ENCODE data around the gene OR4N2.
"Not testable (repeated sequence)": the region's sequence is repeated elsewhere in the genome, so short reads cannot be mapped to it uniquely, and the experiment has no call there.

OR4N2 gene

GRCh38 chr14:19803470-19803869 lies at the start of gene OR4N2:
TSS of gene OR4N2 (plus strand) at chr14:19803770. CDS start at chr14:19827449, 23,679 bp downstream.
- DNase-seq (ENCODE audit: low read depth in 2 of 2) = not testable (repeated sequence)

- DNase-seq (ENCODE audit: low read depth in 2 of 2) = no peak
These were observed 49.4 kb upstream of the OR4N2 start for GRCh38 chr14:19754172-19754571.

- DNase-seq (ENCODE audit: low read depth in 2 of 2) = not testable (repeated sequence)
These were observed 32.1 kb upstream of the OR4N2 start for GRCh38 chr14:19771491-19771890.

- DNase-seq (ENCODE audit: low read depth in 2 of 2) = no peak
These were observed 31.6 kb upstream of the OR4N2 start for GRCh38 chr14:19771895-19772430.

- DNase-seq (ENCODE audit: low read depth in 2 of 2) = not testable (repeated sequence)
These were observed 31.1 kb upstream of the OR4N2 start for GRCh38 chr14:19772454-19772853.

- not testable (repeated sequence) for DNase-seq (ENCODE audit: low read depth in 2 of 2)
These were observed 30.4 kb upstream of the OR4N2 start, which contains the start of gene OR4M1 for GRCh38 chr14:19773204-19773603. TSS of gene OR4M1 (plus strand) at chr14:19773504. CDS start at chr14:19780323, 6,819 bp downstream.

- no peak for DNase-seq (ENCODE audit: low read depth in 2 of 2)
These were observed 28.0 kb upstream of the OR4N2 start for GRCh38 chr14:19775587-19775986.

- not testable (repeated sequence) for DNase-seq (ENCODE audit: low read depth in 2 of 2)
These were observed 17.7 kb upstream of the OR4N2 start for GRCh38 chr14:19785848-19786247.

GRCh38 chr14:19787318-19787717 lies 16.3 kb upstream of the OR4N2 start:
- not testable (repeated sequence) for DNase-seq (ENCODE audit: low read depth in 2 of 2)

GRCh38 chr14:19788150-19788549 lies 15.4 kb upstream of the OR4N2 start:
- DNase-seq (ENCODE audit: low read depth in 2 of 2) = not testable (repeated sequence)

GRCh38 chr14:19796520-19797108 lies 7.0 kb upstream of the OR4N2 start:
- not testable (repeated sequence) for DNase-seq (ENCODE audit: low read depth in 2 of 2)

- no peak for DNase-seq (ENCODE audit: low read depth in 2 of 2)
These were observed 3.7 kb upstream of the OR4N2 start for GRCh38 chr14:19799880-19800279.

GRCh38 chr14:19800282-19801117 lies 3.1 kb upstream of the OR4N2 start:
- DNase-seq (ENCODE audit: low read depth in 2 of 2) = no peak

GRCh38 chr14:19801118-19801464 lies 2.5 kb upstream of the OR4N2 start:
- DNase-seq (ENCODE audit: low read depth in 2 of 2) = no peak

GRCh38 chr14:19813171-19813920 lies 9.8 kb downstream of the OR4N2 start:
- DNase-seq (ENCODE audit: low read depth in 2 of 2) = not testable (repeated sequence)

GRCh38 chr14:19819879-19820278 lies 16.3 kb downstream of the OR4N2 start:
- not testable (repeated sequence) for DNase-seq (ENCODE audit: low read depth in 2 of 2)

- not testable (repeated sequence) for DNase-seq (ENCODE audit: low read depth in 2 of 2)
These were observed 17.4 kb downstream of the OR4N2 start for GRCh38 chr14:19821016-19821415.

GRCh38 chr14:19823178-19823577 lies 19.6 kb downstream of the OR4N2 start:
- DNase-seq (ENCODE audit: low read depth in 2 of 2) = no peak

GRCh38 chr14:19823765-19824164 lies 20.2 kb downstream of the OR4N2 start:
- no peak for DNase-seq (ENCODE audit: low read depth in 2 of 2)

GRCh38 chr14:19827626-19828244 lies 24.2 kb downstream of the OR4N2 start:
- DNase-seq (ENCODE audit: low read depth in 2 of 2) = not testable (repeated sequence)

- DNase-seq (ENCODE audit: low read depth in 2 of 2) = no peak
These were observed 24.7 kb downstream of the OR4N2 start for GRCh38 chr14:19828314-19828713.

Measured in stimulated activated CD4-positive, alpha-beta T cell treated with anti-CD3 and anti-CD28 coated beads, Interleukin-4, amount 100 ng/mL, for 48 hours (primary cell).